GM18861 (cell line): Measurements from ENCODE around the gene SLC35G3.
"Not testable (repeated sequence)": the region's sequence is repeated elsewhere in the genome, so short reads cannot be mapped to it uniquely, and the experiment has no call there.

Experiments used
- ATAC-seq: cut with Tn5 transposase; IDR thresholded peaks from one replicate; pipeline ENCODE4 v1.9.1; 2021; ENCODE audit not compliant: unreplicated experiment

SLC35G3 gene

GRCh38 chr17:35167046-35167445 is 27.1 kb downstream of the SLC35G3 start:
- ATAC-seq, result no peak

- ATAC-seq, result no peak
Measured at GRCh38 chr17:35166526-35166925, 27.7 kb downstream of the SLC35G3 start.

GRCh38 chr17:35164716-35165115 is 29.5 kb downstream of the SLC35G3 start:
- no peak for ATAC-seq

GRCh38 chr17:35163886-35164285 is 30.3 kb downstream of the SLC35G3 start:
- no peak for ATAC-seq

GRCh38 chr17:35162755-35163154 is 31.4 kb downstream of the SLC35G3 start:
- no peak for ATAC-seq

- ATAC-seq, result no peak
Measured at GRCh38 chr17:35161281-35161761, 32.9 kb downstream of the SLC35G3 start.

- ATAC-seq, result no peak
Measured at GRCh38 chr17:35160354-35161201, 33.6 kb downstream of the SLC35G3 start.

GRCh38 chr17:35159940-35160339 is 34.3 kb downstream of the SLC35G3 start:
- no peak for ATAC-seq

- ATAC-seq, result no peak
Measured at GRCh38 chr17:35155246-35155645, 38.9 kb downstream of the SLC35G3 start.

- ATAC-seq, result no peak
Measured at GRCh38 chr17:35154196-35155165, 39.7 kb downstream of the SLC35G3 start.

GRCh38 chr17:35152421-35153140 is 41.6 kb downstream of the SLC35G3 start:
- no peak for ATAC-seq

GRCh38 chr17:35151080-35151479 is 43.1 kb downstream of the SLC35G3 start:
- not testable (repeated sequence) for ATAC-seq

- ATAC-seq, result no peak
Measured at GRCh38 chr17:35149941-35150340, 44.3 kb downstream of the SLC35G3 start.

GRCh38 chr17:35148144-35148543 is 46.0 kb downstream of the SLC35G3 start:
- ATAC-seq, result no peak

GRCh38 chr17:35147375-35147905 is 46.8 kb downstream of the SLC35G3 start, which contains the start of gene UNC45B:
Gene UNC45B, plus strand, starts transcription at chr17:35147817. Its CDS starts 447 bp downstream, at chr17:35148264.
- ATAC-seq, result no peak

GRCh38 chr17:35146214-35146833 is 47.9 kb downstream of the SLC35G3 start:
- ATAC-seq, result no peak

GRCh38 chr17:35144840-35145239 is 49.4 kb downstream of the SLC35G3 start:
- ATAC-seq, result no peak
